Measurements from ENCODE around the gene ATP1A3.
A peak's percentile ranks its signal among the peaks of the same experiment; 100 is the strongest.
"Not testable (repeated sequence)": the region's sequence is repeated elsewhere in the genome, so short reads cannot be mapped to it uniquely, and the experiment has no call there.

Gene ATP1A3

DNA sequence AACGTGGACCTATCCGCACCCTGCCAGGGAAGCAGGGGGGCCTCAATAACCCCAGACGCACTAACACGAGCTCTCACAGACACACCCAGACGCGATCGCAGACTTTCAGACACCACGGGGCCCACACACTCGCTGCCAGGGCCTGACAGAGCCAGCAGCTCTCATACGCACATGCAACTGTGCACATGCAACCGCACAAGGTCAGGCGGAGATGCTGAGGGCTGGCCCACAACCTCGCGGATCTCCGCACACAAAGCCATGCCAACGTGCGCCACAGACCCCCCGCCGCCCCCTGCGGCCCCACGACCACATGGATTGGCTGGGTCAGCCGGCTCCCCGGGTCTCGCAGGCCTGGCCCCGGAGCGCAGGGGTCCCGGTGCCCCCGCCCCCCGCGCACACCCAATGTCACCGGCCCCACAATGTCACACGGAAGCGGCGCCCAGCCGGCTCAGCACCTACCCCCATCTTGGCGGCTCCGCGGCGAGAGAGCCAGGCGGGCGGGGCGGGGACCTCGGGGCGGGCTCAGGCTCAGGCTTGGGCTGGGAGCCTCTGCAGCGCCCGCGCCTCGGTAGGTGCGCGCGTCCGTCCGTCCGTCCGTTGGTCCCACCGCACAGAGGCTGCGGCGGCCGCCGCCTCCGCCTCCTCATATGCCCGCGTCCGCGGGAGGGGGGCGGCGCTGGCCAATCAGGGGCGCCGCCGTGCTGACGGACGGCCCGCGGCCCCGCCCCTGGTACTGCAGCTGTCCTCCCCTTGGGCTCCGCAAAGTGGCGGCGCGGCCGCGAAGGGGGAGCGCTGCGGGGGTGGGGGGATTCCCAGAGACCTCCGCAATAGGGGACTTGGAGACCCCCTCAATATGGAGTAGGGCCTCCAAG is at the start of gene ATP1A3:
Gene ATP1A3, minus strand, starts transcription at position 619 of the 872 bp plus-strand sequence. Its CDS starts 154 bp downstream, at position 465.
- DNase-seq = peak in 43 of 56 donors; percentile 9 to 76 (median 48)

GRCh38 chr19:42042455-42043170 is 48.6 kb upstream of the ATP1A3 start:
- DNase-seq = peak in 2 of 56 donors; percentile 21 to 32

GRCh38 chr19:42040491-42040890 is 46.5 kb upstream of the ATP1A3 start:
- not testable (repeated sequence) for DNase-seq

GRCh38 chr19:42040031-42040430 is 46.0 kb upstream of the ATP1A3 start:
- no peak for DNase-seq

DNA sequence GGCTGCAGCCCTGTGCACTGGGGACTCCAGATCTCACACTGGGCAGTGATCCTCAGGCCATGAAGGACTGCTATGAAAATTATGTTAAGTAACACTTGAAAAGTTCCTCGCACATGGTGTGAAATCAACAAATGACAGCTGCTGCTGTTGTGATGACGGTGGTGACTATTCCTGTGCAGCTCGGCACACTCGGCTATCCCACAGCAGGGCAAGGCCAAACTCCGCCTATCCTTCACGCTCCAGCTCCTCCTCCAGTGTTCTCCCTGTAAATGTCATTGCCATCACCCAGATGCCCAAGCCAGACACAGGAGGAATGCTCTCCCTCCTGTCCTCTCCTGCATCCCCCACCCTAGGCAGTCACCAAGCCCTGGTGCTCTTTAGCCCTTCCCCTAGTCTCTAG is 44.6 kb upstream of the ATP1A3 start:
- peak in 1 of 56 donors; percentile 37 for DNase-seq

GRCh38 chr19:42037649-42038048 is 43.6 kb upstream of the ATP1A3 start:
- DNase-seq = no peak

GRCh38 chr19:42034640-42035391 is 40.8 kb upstream of the ATP1A3 start:
- DNase-seq = peak in 37 of 56 donors; percentile 2 to 61 (median 27)

DNA sequence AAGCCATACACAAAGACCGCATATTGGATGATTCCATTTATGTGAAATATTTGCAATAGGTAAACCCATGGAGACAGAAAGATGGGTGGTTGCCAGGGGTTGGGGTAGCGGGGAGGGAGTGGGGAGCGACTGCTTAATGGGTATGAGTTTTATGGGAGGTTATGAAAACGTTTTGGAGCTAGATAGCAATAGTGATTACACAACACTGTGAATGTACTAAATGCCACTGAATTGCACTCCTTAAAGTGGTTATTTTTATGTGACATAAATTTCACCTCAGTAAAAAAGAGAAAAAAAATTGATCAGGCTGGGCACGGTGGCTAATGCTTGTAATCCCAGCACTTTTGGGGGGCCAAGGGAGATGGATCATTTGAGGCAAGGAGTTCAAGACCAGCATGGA is 39.4 kb upstream of the ATP1A3 start:
- DNase-seq = no peak

DNA sequence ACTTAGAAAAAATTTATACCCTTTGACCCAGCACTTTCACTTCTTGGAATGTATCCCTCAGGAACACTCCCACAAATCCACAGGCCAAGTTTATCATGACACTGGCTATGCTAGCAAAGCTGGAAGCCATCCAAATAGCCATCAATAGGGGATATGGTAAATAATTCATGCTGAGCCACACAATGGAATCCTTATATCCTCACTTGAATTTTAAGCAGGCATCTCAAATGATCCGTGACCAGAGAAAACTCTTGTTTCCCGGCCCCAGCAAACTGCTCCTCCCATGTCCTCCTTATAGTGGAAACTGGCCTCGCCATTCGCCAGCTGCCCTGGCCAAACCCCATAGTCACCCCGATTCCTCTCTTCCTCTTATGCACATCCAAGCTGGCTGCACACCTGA is 38.4 kb upstream of the ATP1A3 start:
- peak in 1 of 56 donors; percentile 18 for DNase-seq

DNA sequence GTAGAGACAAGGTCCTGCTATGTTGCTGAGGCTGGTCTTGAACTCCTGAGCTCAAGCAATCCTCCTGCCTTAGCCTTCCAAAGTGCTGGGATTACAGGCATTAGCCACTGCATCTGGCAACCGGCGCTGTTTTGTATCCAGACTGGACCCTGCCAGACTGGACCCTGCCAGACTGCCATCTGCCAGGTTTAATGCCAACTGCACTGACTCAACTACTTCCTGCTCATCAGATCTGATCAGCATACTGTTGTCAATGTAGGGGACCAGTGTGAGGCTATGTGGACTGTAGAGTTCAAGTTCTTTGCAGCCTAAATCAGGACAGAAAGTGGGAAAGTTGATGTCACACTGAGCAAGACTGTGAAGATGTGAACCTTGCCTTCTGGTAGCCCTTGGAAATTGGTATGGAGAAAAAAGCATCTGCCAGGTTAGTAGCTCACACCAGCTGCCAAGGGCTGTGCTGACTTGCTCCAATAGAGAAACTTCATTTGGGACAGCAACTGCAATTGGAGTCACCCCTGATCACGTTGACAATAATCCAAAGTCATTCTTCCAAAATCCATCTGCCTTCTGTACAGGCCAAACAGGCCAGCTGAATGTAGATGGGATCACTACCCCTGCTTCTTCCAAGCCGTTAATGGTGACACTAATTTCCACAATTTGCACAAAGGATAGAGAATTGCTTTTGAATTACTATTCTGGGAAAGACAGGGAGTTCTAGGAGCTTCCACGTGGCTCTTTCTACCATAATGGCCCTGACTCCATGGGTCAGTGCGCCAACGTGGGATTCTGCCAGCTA is 36.8 kb upstream of the ATP1A3 start:
- peak in 2 of 56 donors; percentile 8 to 16 for DNase-seq

GRCh38 chr19:42028304-42029216 is 34.5 kb upstream of the ATP1A3 start:
- no peak for DNase-seq

GRCh38 chr19:42024622-42025111 is 30.6 kb upstream of the ATP1A3 start:
- DNase-seq = peak in 7 of 56 donors; percentile 4 to 40 (median 19)

GRCh38 chr19:42023943-42024260 is 29.9 kb upstream of the ATP1A3 start:
- DNase-seq = no peak

DNA sequence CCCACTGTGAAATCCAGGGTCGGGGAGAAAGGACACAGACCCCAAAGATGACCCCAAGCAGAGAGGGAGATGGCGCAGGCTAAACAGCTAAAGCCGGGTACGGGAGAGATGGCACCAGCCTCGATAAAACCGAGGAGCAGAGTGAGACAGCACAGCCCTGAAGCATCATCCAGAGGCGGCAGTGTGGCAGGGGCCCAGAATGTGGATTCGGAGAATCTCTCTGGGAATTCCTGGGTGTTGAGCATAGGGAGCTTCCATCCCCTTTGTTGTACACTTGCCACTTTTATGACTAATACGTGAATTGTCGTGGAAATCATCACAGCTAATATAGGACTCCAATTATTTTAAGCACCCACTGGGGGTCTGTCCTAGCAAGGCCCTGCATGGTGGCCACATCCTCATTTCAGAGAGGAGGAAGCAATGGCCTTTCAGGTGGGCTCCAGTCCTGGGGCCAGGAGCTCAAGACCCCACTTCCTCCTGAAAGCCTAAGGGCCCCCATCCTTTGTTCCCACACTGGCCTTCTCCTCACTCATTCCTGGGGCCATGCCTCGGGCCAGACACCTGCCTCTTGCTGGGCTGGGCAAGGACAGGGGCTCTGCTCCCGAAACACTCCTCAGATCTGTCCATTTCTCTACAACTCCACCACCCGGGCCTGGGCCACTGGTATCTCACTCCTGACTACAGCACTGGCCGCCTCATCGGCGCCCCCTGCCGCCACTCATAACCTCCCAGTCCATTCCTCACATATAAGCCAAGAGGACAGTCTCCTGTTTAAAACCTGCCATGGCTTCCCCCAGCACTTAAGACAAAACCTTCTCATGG is 29.3 kb upstream of the ATP1A3 start:
- no peak for DNase-seq

- DNase-seq = no peak
These were observed 28.6 kb upstream of the ATP1A3 start for GRCh38 chr19:42022616-42023015.

DNA sequence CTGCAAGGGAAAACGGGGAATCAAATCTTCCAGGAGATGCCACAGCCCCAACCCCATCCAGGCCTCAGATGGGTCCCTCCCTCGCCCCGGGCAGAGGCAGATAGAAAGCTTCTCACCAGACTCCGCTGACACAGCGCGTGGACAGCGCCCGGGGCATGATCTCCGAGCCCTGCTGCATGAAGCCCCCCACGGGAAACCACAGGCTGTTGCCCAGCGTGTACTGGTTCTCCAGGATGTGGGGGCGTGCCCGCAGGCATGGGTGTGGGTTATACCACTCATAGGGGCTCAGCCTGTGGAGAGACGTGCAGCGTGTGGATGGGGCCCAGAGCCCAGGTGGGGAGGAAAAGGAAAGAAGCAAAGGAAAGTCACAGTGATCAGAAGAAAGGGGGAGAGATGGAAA is 27.2 kb upstream of the ATP1A3 start:
- DNase-seq = no peak

- DNase-seq = no peak
These were observed 24.6 kb upstream of the ATP1A3 start for GRCh38 chr19:42018503-42019193.

- no peak for DNase-seq
These were observed 23.0 kb upstream of the ATP1A3 start for GRCh38 chr19:42017040-42017439.
